SKM-1 treated with dmso at 0.1 percent for 144 hours (cell line): ENCODE data around the gene SLC66A2.
"Not testable (repeated sequence)": the region's sequence is repeated elsewhere in the genome, so short reads cannot be mapped to it uniquely, and the experiment has no call there.

Experiments used
- DNase-seq: peaks from one replicate; lab custom pipeline; 2025; ENCODE audit not compliant: unreplicated experiment; lab: John Stamatoyannopoulos, UW

Gene SLC66A2

GRCh38 chr18:79951545-79952455 is at the start of gene SLC66A2:
Gene SLC66A2 (minus strand): TSS chr18:79951653. CDS start chr18:79950926, 727 bp downstream.
- DNase-seq = peak; percentile 73

GRCh38 chr18:80000877-80001276 is 49.4 kb upstream of the SLC66A2 start:
- no peak for DNase-seq

- DNase-seq = not testable (repeated sequence)
These were observed 48.2 kb upstream of the SLC66A2 start for GRCh38 chr18:79999701-80000100.

- DNase-seq = no peak
These were observed 40.0 kb upstream of the SLC66A2 start for GRCh38 chr18:79991494-79991893.

GRCh38 chr18:79989195-79989497 is 37.7 kb upstream of the SLC66A2 start:
- no peak for DNase-seq

- peak; percentile 73 for DNase-seq
These were observed 37.2 kb upstream of the SLC66A2 start, which contains the start of gene TXNL4A for GRCh38 chr18:79988451-79989194. Gene TXNL4A (minus strand): TSS chr18:79988563. CDS start chr18:79988392, 171 bp downstream.

GRCh38 chr18:79988071-79988450 is 36.6 kb upstream of the SLC66A2 start:
- peak; percentile 61 for DNase-seq

GRCh38 chr18:79987566-79987965 is 36.1 kb upstream of the SLC66A2 start:
- no peak for DNase-seq

GRCh38 chr18:79986726-79987125 is 35.3 kb upstream of the SLC66A2 start:
- DNase-seq = no peak

GRCh38 chr18:79985172-79985571 is 33.7 kb upstream of the SLC66A2 start:
- no peak for DNase-seq

- DNase-seq = no peak
These were observed 32.3 kb upstream of the SLC66A2 start for GRCh38 chr18:79983793-79984192.

GRCh38 chr18:79983253-79983652 is 31.8 kb upstream of the SLC66A2 start:
- no peak for DNase-seq

- peak; percentile 28 for DNase-seq
These were observed 31.3 kb upstream of the SLC66A2 start for GRCh38 chr18:79982736-79983135.

GRCh38 chr18:79980585-79980984 is 29.1 kb upstream of the SLC66A2 start:
- no peak for DNase-seq

- no peak for DNase-seq
These were observed 28.4 kb upstream of the SLC66A2 start for GRCh38 chr18:79979843-79980242.

- no peak for DNase-seq
These were observed 24.7 kb upstream of the SLC66A2 start for GRCh38 chr18:79975985-79976680.

GRCh38 chr18:79975043-79975442 is 23.6 kb upstream of the SLC66A2 start:
- DNase-seq = no peak

- no peak for DNase-seq
These were observed 22.7 kb upstream of the SLC66A2 start for GRCh38 chr18:79974025-79974654.

- DNase-seq = no peak
These were observed 22.1 kb upstream of the SLC66A2 start for GRCh38 chr18:79973517-79973916.

GRCh38 chr18:79972720-79973119 is 21.3 kb upstream of the SLC66A2 start:
- no peak for DNase-seq

- no peak for DNase-seq
These were observed 20.5 kb upstream of the SLC66A2 start for GRCh38 chr18:79971986-79972385.
